A673 (cell line): ENCODE measurements around the gene FICD. TPM values are rescaled to one million over a fixed set of nuclear protein-coding genes. Genes with fewer than 3 reads are reported as not detected.

Source experiments
- BruUV-seq: library from RNA; stranded (reverse); fragments of 400-500 nt; replicated peaks from 2 replicates; lab custom pipeline; 2021; lab: Mats Ljungman, UMichigan
- CTCF ChIA-PET: fragments of 300-600 bp; sonication (Branson Sonifier 250); formaldehyde crosslinking; loops from one replicate; lab custom pipeline; 2022; ENCODE audit warnings: antibody characterized with exemption; lab: Charles Lee
- POLR2A ChIA-PET: fragments of 300-600 bp; sonication (Branson Sonifier 250); formaldehyde crosslinking; loops from one replicate; lab custom pipeline; 2022; ENCODE audit warnings: antibody characterized with exemption; ENCODE audit not compliant: low non-redundant PET; lab: Charles Lee
- DNase-seq: peaks from one replicate; pipeline ENCODE4 v3.0.0-alpha.2; 2015; ENCODE audit warnings: low spot score
- H3K27ac ChIP-seq: fragments of 200-600 bp; sonication (generic); 2 replicates; pipeline ENCODE4 v1.5.1; 2016; ENCODE audit warnings: mixed run types, low read depth, mild to moderate bottlenecking, mixed read lengths, antibody characterized with exemption, low read length; ENCODE audit not compliant: poor library complexity, severe bottlenecking
- H3K27me3 ChIP-seq: fragments of 200-600 bp; sonication (generic); replicated peaks from 2 replicates; pipeline ENCODE4 v1.6.1; 2017; ENCODE audit warnings: mixed run types, low read depth, mild to moderate bottlenecking, mixed read lengths, antibody characterized with exemption, low read length; ENCODE audit not compliant: insufficient read depth, poor library complexity
- H3K36me3 ChIP-seq: fragments of 200-600 bp; sonication (generic); 2 replicates; pipeline ENCODE4 v1.6.1; 2016; ENCODE audit warnings: mixed run types, mild to moderate bottlenecking, mixed read lengths, antibody characterized with exemption, low read length; ENCODE audit not compliant: insufficient read depth, poor library complexity, severe bottlenecking
- H3K4me1 ChIP-seq: fragments of 200-600 bp; sonication (generic); 2 replicates; pipeline ENCODE4 v1.6.1; 2017; ENCODE audit warnings: mixed run types, mild to moderate bottlenecking, mixed read lengths, antibody characterized with exemption, low read length; ENCODE audit not compliant: insufficient read depth, poor library complexity, severe bottlenecking
- H3K4me3 ChIP-seq: fragments of 200-600 bp; sonication (generic); 2 replicates; pipeline ENCODE4 v1.5.1; 2016; ENCODE audit warnings: low read depth, mixed run types, mild to moderate bottlenecking, mixed read lengths, low read length; ENCODE audit not compliant: poor library complexity, severe bottlenecking
- H3K9me3 ChIP-seq: fragments of 200-600 bp; sonication (generic); 2 replicates; pipeline ENCODE4 v1.6.1; 2016; ENCODE audit warnings: mixed run types, low read depth, mild to moderate bottlenecking, mixed read lengths, antibody characterized with exemption, low read length; ENCODE audit not compliant: poor library complexity, severe bottlenecking
- EZH2 ChIP-seq: fragments of 200-600 bp; sonication (generic); IDR thresholded peaks from 2 replicates; pipeline ENCODE4 v1.6.1; 2017; ENCODE audit warnings: borderline replicate concordance, low read depth, mild to moderate bottlenecking, mixed read lengths, antibody characterized with exemption, low read length; ENCODE audit not compliant: poor library complexity, severe bottlenecking
- intact Hi-C: fragments of 100-400 bp; cut with micrococcal nuclease; formaldehyde crosslinking; loops from one replicate; pipeline ENCODE4 v1.10.0; 2022; ENCODE audit not compliant: unreplicated experiment
- total RNA-seq: library from RNA; stranded (reverse); gene quantifications from 2 replicates; pipeline ENCODE4 v1.2.3, GENCODE V29; 2021
- TF ChIP-seq, protein P1 (sequence below): fragments of 300-800, 200-600 bp; sonication (generic); conservative IDR thresholded peaks from 2 replicates; pipeline ENCODE4 v1.5.1; 2017; ENCODE audit warnings: low read depth, mild to moderate bottlenecking, antibody characterized with exemption, low read length, moderate library complexity, mixed read lengths

Gene FICD
- total RNA-seq, 1 experiment from 2014 or later, result 3.6 TPM

- no TSS peak for BruUV-seq
- Histone ChIP-seq H3K27ac (no peak overlapping the region), H3K9me3 (no peaks in the 10 kb centered on the region), H3K27me3 (no peaks in the 10 kb centered on the region), H3K4me3 (no peak overlapping the region), H3K4me1 (no peaks in the 10 kb centered on the region), H3K36me3 (peaks cover 77% of the 10 kb centered on the region)
- no peak for DNase-seq
- ChIA-PET CTCF (no interaction called here), POLR2A (no interaction called here)
- TF ChIP-seq, protein P1, sequence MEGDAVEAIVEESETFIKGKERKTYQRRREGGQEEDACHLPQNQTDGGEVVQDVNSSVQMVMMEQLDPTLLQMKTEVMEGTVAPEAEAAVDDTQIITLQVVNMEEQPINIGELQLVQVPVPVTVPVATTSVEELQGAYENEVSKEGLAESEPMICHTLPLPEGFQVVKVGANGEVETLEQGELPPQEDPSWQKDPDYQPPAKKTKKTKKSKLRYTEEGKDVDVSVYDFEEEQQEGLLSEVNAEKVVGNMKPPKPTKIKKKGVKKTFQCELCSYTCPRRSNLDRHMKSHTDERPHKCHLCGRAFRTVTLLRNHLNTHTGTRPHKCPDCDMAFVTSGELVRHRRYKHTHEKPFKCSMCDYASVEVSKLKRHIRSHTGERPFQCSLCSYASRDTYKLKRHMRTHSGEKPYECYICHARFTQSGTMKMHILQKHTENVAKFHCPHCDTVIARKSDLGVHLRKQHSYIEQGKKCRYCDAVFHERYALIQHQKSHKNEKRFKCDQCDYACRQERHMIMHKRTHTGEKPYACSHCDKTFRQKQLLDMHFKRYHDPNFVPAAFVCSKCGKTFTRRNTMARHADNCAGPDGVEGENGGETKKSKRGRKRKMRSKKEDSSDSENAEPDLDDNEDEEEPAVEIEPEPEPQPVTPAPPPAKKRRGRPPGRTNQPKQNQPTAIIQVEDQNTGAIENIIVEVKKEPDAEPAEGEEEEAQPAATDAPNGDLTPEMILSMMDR, result no peak
- intact Hi-C loops, result no loop called here
Measured at GRCh38 chr12:108542320-108542719, 27.2 kb downstream of the FICD start.

- TF ChIP-seq, protein P1, result no peak
- TF ChIP-seq EZH2, result no peak
- intact Hi-C loops, result no loop called here
- DNase-seq, result no peak
- Histone ChIP-seq H3K4me3 (no peak overlapping the region), H3K9me3 (no peaks in the 10 kb centered on the region), H3K4me1 (no peaks in the 10 kb centered on the region), H3K27me3 (no peaks in the 10 kb centered on the region), H3K36me3 (peaks cover 77% of the 10 kb centered on the region), H3K27ac (no peak overlapping the region)
- CTCF ChIA-PET, result no interaction called here
- POLR2A ChIA-PET, result no interaction called here
- no TSS peak for BruUV-seq
Measured at GRCh38 chr12:108543652-108544051, 28.6 kb downstream of the FICD start.

GRCh38 chr12:108547686-108548085 lies 32.6 kb downstream of the FICD start:
- Histone ChIP-seq H3K4me3 (no peak overlapping the region), H3K27me3 (no peaks in the 10 kb centered on the region), H3K4me1 (no peaks in the 10 kb centered on the region), H3K36me3 (peaks cover 63% of the 10 kb centered on the region), H3K9me3 (no peaks in the 10 kb centered on the region), H3K27ac (no peak overlapping the region)
- POLR2A ChIA-PET, result no interaction called here
- no TSS peak for BruUV-seq
- CTCF ChIA-PET, result no interaction called here
- intact Hi-C loops, result no loop called here
- TF ChIP-seq, protein P1, result no peak
- TF ChIP-seq EZH2, result no peak
- DNase-seq, result no peak
